Measurements from ENCODE around the gene ACP6.

DNA sequence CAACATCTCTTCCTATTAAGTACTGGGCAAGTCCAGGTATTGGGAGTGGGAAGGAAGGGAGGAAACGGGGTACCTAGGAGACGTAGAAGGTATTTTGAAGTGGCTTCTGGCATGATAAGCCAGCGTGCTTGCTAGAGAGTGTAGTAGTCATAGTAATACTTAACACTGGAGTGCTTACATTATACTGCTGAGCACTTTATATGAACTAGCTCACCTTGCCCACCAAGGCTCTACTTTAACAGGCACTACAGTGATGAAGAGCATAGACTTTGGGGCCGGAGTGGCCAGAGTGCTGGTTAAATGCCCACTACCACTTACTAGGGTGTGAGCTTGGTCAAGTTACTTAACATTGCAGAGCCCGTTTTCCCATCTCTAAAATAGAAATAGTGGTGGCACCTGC, 61.7 kb downstream of the ACP6 start:
- TF ChIP-seq, protein P1, sequence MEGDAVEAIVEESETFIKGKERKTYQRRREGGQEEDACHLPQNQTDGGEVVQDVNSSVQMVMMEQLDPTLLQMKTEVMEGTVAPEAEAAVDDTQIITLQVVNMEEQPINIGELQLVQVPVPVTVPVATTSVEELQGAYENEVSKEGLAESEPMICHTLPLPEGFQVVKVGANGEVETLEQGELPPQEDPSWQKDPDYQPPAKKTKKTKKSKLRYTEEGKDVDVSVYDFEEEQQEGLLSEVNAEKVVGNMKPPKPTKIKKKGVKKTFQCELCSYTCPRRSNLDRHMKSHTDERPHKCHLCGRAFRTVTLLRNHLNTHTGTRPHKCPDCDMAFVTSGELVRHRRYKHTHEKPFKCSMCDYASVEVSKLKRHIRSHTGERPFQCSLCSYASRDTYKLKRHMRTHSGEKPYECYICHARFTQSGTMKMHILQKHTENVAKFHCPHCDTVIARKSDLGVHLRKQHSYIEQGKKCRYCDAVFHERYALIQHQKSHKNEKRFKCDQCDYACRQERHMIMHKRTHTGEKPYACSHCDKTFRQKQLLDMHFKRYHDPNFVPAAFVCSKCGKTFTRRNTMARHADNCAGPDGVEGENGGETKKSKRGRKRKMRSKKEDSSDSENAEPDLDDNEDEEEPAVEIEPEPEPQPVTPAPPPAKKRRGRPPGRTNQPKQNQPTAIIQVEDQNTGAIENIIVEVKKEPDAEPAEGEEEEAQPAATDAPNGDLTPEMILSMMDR (IDR thresholded peaks at IDR 0.05) = no peak
- no peak for TF ChIP-seq POLR2A (IDR thresholded peaks at IDR 0.05)

Measured in vagina (tissue), 2 donors.